Dedifferentiated amniotic fluid mesenchymal stem cell (primary cell): Measurements from ENCODE around the gene UFSP2.
A peak's percentile ranks its signal among the peaks of the same experiment; 100 is the strongest.
"Not testable (repeated sequence)": the region's sequence is repeated elsewhere in the genome, so short reads cannot be mapped to it uniquely, and the experiment has no call there.

ENCODE experiments used
- DNase-seq: peaks from one replicate; pipeline ENCODE4 v3.0.0-alpha.2; 2016; ENCODE audit errors: extremely low spot score

The UFSP2 gene

GRCh38 chr4:185384061-185384460 lies 41.7 kb downstream of the UFSP2 start:
- DNase-seq = no peak

- DNase-seq = no peak
Observed at GRCh38 chr4:185383451-185383850, 42.3 kb downstream of the UFSP2 start.

GRCh38 chr4:185382754-185383153 lies 43.0 kb downstream of the UFSP2 start:
- no peak for DNase-seq

DNA sequence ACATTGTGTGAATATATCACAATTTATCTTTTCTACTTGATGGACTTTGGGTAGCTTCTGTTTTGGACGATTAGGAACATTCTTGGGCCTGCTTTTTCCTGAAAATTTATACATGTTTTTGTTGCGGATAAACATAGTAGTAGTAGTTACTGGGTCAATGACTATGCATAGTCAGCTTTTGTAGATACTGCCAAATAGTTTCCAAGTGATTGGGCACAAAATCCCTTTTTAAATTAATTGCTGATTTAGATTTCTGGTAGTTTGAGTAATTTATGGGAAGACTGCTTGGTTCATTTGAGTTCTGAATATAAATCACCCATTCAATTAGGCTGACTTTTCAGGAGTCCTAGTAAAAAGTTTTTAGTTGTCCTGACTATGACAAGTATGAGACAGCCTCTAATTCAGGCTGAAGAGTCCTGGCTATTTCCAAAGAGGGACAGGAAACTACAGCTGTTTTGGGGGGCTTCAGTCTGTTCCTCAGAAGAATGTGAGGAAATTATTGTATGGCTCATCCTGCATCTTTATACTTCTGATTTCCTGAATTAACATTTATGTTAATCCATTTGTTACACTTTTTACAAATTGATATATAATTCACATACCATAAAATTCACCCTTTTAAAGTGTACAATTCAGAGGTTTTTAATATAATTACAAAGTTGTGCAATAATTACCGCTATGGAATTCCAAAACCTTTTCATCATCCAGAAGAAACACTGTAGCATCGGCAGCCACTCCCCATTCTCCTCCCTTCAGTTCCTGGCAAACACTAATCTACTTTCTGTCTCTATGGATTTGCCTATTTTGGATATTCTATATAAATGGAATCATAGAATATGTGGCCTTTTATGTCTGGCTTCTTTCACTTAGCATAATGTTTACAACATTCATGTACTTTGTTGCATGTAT lies 44.2 kb downstream of the UFSP2 start:
- no peak for DNase-seq

DNA sequence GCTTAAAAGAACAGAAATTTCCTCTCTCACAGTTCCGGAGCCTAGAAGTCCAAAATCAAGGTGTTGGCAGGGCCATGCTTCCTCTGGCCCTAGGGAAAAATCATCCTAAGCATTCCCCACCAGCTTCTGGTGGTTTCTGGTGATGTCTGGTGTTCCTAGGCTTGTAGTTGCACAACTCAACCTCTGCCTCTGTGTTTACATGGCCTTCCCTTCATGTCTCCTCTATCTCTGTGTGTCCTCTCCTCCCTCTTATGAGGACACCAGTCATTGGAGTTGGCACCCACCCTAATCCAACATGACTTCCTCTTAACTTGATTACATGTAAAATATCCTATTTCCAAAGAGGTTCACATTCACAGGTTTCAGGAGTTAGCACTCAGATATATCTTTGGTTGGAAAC lies 45.4 kb downstream of the UFSP2 start:
- no peak for DNase-seq

- no peak for DNase-seq
Observed at GRCh38 chr4:185379326-185380295, 46.2 kb downstream of the UFSP2 start.

DNA sequence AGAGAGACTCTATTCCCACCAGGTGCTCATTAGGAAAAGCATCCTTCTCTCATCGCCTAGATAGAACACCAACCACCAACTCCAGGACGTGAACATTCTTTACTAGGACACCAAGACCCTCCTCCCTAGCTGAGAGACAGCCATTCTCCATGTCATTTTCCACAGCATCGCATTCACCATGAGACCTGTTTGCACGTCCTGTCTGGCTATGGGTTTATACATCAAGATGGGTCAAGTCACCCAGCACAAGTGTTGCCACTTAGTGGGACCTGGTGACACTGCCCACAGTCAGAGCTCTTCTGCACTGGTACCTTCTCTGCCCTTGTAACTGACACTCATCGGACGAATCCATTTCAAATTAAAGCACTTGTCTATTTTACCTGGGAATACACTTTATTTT lies 47.5 kb downstream of the UFSP2 start:
- no peak for DNase-seq

- DNase-seq = no peak
Observed at GRCh38 chr4:185374573-185374972, 51.2 kb downstream of the UFSP2 start.

GRCh38 chr4:185374027-185374426 lies 51.7 kb downstream of the UFSP2 start:
- DNase-seq = no peak

GRCh38 chr4:185371702-185372101 lies 54.1 kb downstream of the UFSP2 start:
- no peak for DNase-seq

DNA sequence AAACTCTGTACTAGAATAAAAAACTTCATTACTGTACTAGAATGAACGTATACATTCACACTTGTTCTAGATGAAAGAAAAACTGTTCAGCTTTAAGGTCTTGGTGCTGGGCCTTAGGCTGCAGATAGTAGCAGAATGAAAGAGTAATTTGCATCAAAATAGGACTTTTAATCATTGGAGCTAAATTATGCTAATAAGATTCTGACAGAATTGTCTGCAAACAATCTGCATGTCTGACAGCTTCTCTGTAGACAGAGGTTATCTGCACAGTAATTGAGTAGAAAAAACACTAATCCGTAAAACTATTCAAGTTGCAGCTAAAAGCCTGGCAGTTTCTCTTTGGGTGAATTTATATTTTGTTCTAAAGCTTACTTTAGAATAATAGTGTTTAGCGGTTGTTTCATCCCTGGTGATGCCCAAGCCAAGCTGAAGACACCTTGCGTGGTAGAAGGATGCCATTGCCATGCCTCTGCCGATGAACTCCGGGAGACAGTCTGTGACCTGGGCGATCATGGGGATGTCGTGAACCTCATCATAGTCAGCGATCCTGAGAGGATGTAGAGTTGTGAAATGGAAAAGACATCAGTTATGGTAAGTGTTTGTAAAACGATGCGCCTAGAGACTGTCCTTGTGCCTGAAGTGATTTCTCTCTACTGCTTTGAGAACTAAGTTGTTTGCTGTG lies 55.4 kb downstream of the UFSP2 start:
- DNase-seq = no peak

DNA sequence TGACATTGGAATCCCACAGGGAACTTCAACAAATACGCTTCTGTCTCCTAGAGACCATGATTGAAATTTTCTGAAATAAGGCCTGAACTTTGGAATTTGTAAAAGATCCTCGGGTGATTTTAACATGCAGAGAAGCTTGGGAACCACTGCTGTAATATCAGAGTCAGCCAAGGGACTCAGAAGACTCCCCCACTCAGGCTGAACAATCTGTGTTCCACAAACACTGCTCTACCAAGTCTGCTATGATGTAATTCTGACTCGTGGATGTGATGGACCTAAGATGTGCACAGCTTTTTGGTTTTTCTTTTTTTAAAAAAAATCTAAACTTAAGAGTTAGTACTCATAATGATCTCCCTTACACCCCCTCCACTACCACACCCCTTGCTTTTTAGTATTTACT lies 56.0 kb downstream of the UFSP2 start:
- no peak for DNase-seq

DNA sequence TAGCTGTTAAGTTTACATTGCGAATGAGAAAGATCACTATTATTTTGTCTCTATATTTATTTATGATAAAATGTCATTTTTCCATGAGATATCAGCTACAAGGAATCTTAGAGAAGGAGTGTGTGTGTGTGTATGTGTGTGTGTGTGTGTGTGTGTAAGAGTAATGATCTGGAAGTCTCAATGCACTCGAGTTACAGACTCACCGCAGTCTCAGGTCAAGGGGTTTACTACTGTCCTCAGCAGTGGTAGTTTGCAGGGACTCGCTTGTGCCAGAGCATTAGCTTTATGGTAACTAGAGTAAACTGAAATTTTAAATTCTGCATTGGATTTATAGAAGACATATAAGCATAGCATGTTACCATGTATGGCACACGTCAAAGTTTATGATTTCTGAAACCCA lies 60.9 kb downstream of the UFSP2 start:
- no peak for DNase-seq

DNA sequence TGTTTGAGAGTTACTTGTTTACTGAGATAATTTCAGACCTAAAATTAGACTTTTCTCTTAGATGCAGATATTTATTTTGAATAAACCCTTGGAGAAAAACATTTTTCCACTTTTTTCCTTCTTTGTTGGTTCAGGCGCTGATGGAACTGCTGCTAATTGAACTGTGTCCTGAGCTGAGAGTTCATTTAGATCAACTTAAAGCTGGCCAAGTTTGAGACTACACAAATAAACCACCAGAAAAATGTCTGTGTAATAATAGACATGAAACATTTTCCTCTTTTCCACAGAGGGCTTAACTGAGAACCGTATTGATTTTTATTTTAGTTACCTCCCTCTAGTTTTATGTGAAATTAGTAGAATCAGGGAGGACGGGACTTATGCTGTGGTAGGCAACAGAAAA lies 62.5 kb downstream of the UFSP2 start:
- DNase-seq = no peak

GRCh38 chr4:185362570-185362969 lies 63.2 kb downstream of the UFSP2 start:
- not testable (repeated sequence) for DNase-seq

GRCh38 chr4:185361872-185362271 lies 63.9 kb downstream of the UFSP2 start:
- no peak for DNase-seq

DNA sequence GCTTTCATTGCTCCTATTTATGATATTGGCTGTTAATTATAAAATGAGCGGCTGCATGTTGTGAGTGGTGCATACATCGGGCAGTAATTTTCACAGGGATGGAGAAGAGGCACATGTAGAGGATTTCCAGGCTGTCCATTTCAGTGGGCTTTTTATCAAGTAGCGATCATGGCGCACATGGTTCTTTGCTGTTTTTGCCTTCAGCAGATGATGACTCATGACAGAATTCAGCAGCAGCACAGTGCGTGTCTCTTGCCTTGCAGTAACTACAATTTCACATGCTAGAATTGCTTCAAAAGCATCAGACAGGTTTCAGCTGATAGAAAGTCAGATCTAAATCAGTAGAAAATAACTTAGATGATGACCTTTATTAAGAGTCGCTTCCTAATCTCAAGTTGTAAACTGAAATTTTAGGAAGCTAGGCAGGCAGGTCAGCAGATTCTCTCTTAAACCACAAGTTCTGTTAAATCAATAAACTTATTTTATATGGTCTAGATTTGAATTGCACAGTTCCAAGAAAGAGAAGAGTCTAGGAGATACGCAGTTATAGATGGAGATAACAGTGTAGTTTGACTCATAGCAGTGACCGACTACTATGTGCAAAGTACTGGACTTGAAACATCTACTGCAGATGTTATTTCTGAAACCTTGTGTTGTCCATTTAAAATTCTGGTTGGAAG lies 65.9 kb downstream of the UFSP2 start:
- DNase-seq = no peak

- peak; percentile 17 for DNase-seq
Observed at GRCh38 chr4:185358959-185359358, 66.8 kb downstream of the UFSP2 start.

GRCh38 chr4:185358514-185358913 lies 67.2 kb downstream of the UFSP2 start:
- DNase-seq = peak; percentile 43

GRCh38 chr4:185357733-185358440 lies 67.9 kb downstream of the UFSP2 start:
- DNase-seq = no peak

- DNase-seq = no peak
Observed at GRCh38 chr4:185357211-185357610, 68.6 kb downstream of the UFSP2 start.
